ENCODE results near the gene RITA1. TPM values are rescaled to one million over a fixed set of nuclear protein-coding genes. Genes with fewer than 3 reads are reported as not detected.

RITA1 gene
- total RNA-seq, 2 experiments from 2014 or later: 18.5 to 19.1 TPM

GRCh38 chr12:113143959-113144358 is 41.6 kb upstream of the RITA1 start:
- Mint-ChIP-seq H3K9me3 (peaks cover 5% of the 10 kb centered on the region), H3K27me3 (no peaks in the 10 kb centered on the region), H3K27ac (no peak overlapping the region), H3K4me3 (no peak overlapping the region), H3K36me3 (ENCODE audit: low read depth) (no peaks in the 10 kb centered on the region), H3K4me1 (ENCODE audit: low read depth) (peaks cover 8% of the 10 kb centered on the region)
- CTCF ChIA-PET: interaction anchor here (1.5 kb wide), 1 partner anchor 9 kb away, joined by 5 read pairs; no protein-coding TSS in a partner anchor
- DNase-seq: no peak
- no peak for ATAC-seq
- TF ChIP-seq, protein P1, sequence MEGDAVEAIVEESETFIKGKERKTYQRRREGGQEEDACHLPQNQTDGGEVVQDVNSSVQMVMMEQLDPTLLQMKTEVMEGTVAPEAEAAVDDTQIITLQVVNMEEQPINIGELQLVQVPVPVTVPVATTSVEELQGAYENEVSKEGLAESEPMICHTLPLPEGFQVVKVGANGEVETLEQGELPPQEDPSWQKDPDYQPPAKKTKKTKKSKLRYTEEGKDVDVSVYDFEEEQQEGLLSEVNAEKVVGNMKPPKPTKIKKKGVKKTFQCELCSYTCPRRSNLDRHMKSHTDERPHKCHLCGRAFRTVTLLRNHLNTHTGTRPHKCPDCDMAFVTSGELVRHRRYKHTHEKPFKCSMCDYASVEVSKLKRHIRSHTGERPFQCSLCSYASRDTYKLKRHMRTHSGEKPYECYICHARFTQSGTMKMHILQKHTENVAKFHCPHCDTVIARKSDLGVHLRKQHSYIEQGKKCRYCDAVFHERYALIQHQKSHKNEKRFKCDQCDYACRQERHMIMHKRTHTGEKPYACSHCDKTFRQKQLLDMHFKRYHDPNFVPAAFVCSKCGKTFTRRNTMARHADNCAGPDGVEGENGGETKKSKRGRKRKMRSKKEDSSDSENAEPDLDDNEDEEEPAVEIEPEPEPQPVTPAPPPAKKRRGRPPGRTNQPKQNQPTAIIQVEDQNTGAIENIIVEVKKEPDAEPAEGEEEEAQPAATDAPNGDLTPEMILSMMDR (IDR thresholded peaks at IDR 0.05): no peak
- intact Hi-C loops (cut with micrococcal nuclease): no loop called here
- POLR2A ChIA-PET: no interaction called here

DNA sequence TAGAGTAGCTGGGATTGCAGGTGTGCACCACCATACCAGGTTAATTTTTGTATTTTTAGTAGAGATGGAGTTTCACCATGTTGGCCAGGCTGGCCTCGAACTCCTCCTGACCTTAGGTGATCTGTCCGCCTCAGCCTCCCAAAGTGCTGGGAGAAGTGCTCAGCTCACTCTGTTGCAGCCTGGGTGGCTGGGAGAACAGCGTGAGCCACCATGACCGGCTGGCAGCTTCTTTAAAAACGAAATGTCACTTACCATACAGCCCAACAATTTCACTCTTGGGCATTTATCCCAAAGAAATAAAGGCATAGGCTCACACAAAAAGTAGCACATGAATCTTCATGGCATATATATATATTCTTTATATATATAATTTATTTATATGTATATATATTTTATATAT is 40.7 kb upstream of the RITA1 start:
- CTCF ChIA-PET: interaction anchor here (1.2 to 1.5 kb wide), 3 partner anchors 9 to 96 kb away, joined by 5 read pairs; no protein-coding TSS in a partner anchor
- intact Hi-C loops (cut with micrococcal nuclease): no loop called here
- DNase-seq (no peak), ATAC-seq (no peak)
- no peaks in the 10 kb centered on the region for H3K36me3 Mint-ChIP-seq (ENCODE audit: low read depth)
- POLR2A ChIA-PET: no interaction called here
- no peak overlapping the region for H3K27ac Mint-ChIP-seq
- no peaks in the 10 kb centered on the region for H3K27me3 Mint-ChIP-seq
- peaks cover 5% of the 10 kb centered on the region for H3K9me3 Mint-ChIP-seq
- TF ChIP-seq, protein P1 (IDR thresholded peaks at IDR 0.05): no peak
- no peak overlapping the region for H3K4me3 Mint-ChIP-seq
- peaks cover 8% of the 10 kb centered on the region for H3K4me1 Mint-ChIP-seq (ENCODE audit: low read depth)

DNA sequence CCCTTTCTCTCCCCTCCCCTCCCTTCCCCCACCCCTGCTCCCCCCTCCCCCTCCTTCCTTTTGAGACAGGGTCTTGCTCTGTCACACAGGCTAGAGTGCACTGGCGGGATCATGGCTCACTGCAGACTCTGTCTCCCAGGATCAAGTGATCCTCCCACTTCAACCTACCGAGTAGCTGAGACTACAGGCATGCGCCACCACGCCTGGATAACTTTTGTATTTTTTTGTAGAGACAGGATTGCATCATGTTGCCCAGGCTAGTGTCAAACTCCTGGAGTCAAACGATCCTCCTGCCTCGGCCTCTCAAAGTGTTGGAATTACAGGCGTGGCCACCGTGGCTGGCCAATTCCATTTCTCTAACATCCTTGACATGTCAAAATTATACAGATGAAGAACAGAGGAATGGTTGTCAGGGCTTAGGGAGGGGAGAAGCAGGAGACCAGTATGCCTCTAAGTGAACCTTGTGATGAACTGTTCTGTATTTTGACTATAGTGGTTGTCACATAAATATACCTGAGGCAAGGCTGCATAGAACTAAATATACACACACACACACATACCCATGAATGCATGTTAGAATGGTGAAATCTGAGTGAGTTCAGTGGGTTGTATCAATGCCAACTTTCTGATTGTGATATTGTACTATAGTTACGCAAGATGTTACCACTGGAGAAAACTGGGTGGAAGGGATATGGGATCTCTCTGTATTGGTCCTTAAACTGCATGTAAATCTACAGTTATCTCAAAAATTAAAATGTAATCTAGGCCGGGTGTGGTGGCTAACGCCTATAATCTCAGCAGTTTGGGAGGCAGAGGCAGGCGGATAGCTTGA is 39.6 kb upstream of the RITA1 start:
- Mint-ChIP-seq H3K4me1 (ENCODE audit: low read depth) (peaks cover 8% of the 10 kb centered on the region), H3K27me3 (peaks cover 2% of the 10 kb centered on the region), H3K27ac (no peak overlapping the region), H3K4me3 (no peak overlapping the region), H3K36me3 (ENCODE audit: low read depth) (no peaks in the 10 kb centered on the region), H3K9me3 (peaks cover 5% of the 10 kb centered on the region)
- ChIA-PET POLR2A (interaction anchor here (0.7 kb wide), 1 partner anchor 11 kb away, joined by 3 read pairs; no protein-coding TSS in a partner anchor), CTCF (interaction anchor here (1.2 to 1.5 kb wide), 4 partner anchors 7 to 97 kb away, joined by 5 to 10 read pairs (median 5); no protein-coding TSS in a partner anchor)
- ATAC-seq (no peak), DNase-seq (no peak)
- intact Hi-C loops (cut with micrococcal nuclease): no loop called here
- TF ChIP-seq, protein P1 (IDR thresholded peaks at IDR 0.05): no peak

DNA sequence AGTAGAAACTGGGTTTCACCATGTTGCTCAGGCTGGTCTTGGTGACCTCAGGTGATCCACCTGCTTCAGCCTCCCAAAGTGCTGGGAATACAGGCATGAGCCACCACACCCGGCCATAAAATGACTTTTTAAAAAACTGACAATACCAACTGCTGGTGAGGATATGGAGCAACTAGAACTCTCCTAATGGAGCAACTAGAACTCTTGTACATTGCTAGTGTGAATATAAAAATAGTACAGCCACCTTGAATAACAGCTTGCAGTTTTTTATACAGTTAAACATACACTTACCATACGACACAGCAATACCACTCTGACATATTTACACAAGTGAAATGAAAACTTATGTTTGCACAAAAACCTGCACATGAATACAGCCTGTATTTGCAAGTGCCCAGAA is 38.5 kb upstream of the RITA1 start:
- intact Hi-C loops (cut with micrococcal nuclease): no loop called here
- Mint-ChIP-seq H3K4me1 (ENCODE audit: low read depth) (peaks cover 5% of the 10 kb centered on the region), H3K36me3 (ENCODE audit: low read depth) (no peaks in the 10 kb centered on the region), H3K4me3 (no peak overlapping the region), H3K9me3 (peaks cover 5% of the 10 kb centered on the region), H3K27me3 (peaks cover 5% of the 10 kb centered on the region), H3K27ac (no peak overlapping the region)
- no peak for DNase-seq
- ChIA-PET POLR2A (no interaction called here), CTCF (interaction anchor here (1.5 kb wide), 1 partner anchor 98 kb away, joined by 10 read pairs; no protein-coding TSS in a partner anchor)
- TF ChIP-seq, protein P1 (IDR thresholded peaks at IDR 0.05): no peak
- ATAC-seq: no peak
